GM19452 (cell line): Measurements from ENCODE around the gene LINS1.

ENCODE experiments used
- ATAC-seq: cut with Tn5 transposase; IDR thresholded peaks from one replicate; pipeline ENCODE4 v1.9.1; 2021; ENCODE audit not compliant: unreplicated experiment

Gene LINS1, protein sequence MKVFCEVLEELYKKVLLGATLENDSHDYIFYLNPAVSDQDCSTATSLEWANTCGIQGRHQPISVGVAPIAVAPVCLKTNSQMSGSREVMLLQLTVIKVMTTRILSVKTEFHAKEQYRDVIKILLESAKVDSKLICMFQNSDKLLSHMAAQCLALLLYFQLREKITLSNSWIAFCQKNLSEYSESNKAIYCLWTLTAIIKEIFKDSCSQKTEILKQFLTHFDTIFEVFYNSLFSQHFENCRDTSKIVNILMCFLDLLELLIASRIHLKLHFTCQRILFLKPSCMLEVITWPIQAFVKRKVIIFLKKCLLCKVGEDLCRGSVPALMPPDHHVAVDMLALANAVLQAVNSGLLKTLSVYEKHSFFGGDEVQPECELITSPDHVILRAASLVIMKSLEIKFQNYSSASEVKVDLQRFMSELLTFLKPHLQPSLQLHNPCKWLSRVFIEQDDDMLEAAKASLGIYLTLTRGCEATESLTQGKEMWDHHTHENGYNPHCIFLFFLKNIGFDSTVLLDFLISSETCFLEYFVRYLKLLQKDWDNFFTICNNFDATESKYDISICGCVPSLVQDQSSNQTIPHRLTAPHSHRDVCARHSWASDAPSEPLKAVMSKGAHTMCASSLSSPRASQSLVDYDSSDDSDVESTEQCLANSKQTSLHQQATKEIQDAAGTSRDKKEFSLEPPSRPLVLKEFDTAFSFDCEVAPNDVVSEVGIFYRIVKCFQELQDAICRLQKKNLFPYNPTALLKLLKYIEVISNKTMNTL

DNA sequence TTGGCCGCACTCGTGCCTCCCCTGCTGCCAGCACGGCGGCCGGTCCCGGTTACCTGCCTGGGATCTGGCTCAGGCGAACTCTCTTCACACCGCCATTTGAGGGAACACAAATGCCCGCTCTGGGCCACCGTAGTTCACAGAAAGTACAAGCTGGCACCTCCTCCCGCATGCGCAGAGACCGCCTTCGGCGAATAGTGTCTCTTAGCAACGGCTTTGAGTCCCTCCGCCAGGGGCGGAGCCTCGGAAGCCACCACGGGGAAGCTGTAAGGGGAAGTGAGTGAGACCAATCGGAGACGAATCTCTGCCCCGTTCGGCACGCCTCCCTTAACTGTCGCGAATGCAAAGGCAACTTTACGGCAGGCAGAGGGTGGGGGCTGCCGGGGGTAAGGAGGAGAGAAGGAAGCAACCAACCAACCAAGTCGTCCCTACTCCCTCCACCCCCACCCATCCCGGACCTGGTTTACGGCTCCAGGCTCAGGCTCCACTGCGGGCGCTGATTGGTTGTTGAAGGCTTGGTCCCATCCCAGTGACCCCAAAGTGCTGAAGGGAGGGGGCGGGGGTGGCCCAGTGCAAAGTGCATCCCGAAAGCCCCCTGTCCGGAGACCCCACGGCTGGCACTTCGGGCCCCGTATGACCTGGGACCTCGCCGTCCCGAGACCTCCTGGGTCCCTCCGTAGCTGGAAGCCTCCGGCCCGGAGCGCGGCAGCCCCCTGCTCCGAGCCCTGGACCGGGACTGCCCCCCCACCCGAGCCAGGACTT lies at the start of gene LINS1, which contains the start of gene ASB7:
Gene LINS1 (minus strand): TSS at position 121 of the 759 bp plus-strand sequence. CDS start 21,342 bp downstream, outside the sequence.
Gene ASB7 (plus strand): TSS at position 526 of the 759 bp plus-strand sequence. CDS start 9,628 bp downstream, outside the sequence.
- ATAC-seq: peak; percentile 89

DNA sequence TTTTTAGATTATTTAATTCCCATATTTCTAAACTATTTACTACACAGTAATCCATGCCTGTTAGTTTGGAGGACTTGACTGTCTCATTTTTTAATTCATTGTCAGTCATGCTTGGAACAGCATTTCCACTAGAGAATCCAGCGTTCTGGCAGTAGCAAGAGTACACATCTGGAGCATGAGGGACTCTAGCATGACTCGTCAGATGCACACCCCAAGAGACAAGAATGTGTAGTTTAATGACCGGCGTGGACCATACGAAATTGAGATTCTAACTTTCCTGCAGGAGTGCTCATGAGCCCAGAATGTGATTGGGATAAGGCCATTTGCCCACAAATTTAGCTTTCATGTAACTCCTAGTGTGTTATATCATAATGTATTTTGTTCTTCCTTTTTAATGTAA lies 49.3 kb upstream of the LINS1 start:
- ATAC-seq: no peak

DNA sequence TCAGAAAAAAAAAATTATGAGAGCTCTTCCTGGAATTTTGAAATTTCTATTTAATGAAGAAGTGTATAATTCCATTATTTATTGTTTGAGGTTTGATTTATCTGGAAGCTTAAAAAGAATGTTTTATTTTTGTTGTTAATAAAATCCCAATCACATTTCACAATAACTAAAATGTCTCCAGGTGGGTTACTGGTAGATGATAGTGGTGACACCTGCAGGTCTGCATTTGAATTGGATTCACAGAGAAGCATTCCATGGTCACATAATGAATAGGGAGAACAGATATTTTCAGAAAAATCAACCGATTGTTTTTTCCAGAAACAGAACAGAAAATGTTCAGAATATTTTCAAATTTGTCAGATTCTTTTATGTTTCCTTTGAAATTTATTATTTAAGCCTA lies 48.7 kb upstream of the LINS1 start:
- ATAC-seq: no peak

DNA sequence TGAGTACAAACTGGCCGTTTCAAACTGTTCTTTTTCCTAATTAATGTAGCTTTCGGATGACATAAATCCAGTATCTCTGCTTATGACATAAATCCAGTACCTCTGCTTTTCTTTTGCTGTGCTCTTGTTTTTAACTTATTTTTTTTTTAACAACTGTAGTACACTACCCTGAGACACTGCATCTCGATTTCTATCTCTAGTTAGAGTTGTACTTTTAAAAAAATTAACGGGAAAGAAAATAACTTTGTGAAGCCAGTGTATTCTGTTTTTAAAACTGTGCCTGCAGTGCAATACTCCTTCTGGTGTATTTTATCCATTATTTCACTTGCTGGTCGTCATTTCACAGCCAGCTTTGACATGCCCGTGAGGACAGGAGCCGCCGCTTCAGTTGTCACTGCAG lies 47.0 kb upstream of the LINS1 start:
- ATAC-seq: no peak

DNA sequence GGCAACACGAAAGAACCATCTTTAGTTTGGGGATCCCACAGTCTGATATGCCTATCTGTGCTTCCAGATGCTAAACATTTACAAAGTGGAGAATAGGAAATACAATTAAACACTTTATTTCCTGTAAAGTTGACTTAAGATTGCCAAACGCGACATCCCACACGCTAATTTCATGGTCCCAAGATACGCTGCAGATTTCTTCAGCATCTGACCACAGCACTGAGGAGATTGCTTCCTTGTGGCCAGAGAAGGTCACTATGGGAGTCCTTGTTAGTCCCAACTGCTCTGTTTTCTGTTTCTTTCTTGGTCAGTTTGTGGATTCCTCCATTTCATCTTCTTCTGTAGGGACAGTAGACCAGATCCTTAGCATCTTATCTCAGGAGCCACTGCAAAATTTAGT lies 43.7 kb upstream of the LINS1 start:
- ATAC-seq: no peak

DNA sequence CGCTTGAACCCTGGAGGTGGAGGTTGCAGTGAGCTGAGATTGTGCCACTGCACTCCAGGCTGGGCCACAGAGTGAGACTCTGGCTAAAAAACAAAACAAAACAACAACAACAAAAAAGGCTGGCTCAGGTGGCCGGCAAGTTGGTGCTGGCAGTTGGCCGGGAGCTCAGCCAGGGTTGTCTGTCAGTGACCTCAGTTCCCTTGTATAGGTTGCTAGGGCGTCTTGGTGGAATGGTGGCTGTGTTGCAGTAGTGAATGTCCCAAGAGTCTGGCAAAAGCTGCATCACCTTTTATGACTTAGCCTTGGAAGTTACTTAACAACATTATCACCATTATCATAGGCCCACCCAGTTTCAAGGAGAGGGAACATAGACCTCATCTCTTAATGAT lies 41.0 kb upstream of the LINS1 start:
- ATAC-seq: no peak

DNA sequence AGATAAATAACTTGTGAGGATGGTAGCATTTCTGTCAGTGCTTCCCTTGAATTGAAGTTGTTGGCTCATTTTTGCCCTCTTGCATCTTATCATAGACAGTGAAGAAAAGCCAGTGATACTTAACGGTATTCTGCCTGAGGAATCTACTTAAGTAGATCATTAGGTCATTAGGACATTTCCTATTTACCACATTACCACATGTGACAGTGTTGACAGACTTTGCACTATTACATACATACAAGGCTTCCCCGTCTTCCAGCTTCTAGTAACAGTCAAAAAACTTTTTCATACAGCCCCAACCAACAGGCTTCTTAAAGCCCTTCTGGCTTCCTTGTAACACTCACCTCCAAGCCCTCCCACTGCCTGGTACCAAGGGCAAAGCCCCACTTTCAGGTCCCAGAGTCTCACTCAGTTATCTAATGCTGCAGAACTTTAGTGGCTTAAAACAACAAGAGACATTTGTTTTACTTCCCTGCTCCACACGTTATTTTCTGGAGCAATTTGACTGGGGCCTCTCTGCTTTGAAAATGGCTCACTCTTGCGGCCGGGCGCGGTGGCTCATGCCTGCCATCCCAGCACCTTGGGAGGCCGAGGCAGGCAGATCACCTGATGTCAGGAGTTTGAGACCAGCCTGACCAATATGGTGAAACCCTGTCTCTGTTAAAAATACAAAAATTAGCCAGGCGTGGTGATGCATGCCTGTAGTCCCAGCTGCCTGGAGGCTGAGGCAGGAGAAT lies 40.4 kb upstream of the LINS1 start:
- no peak for ATAC-seq

DNA sequence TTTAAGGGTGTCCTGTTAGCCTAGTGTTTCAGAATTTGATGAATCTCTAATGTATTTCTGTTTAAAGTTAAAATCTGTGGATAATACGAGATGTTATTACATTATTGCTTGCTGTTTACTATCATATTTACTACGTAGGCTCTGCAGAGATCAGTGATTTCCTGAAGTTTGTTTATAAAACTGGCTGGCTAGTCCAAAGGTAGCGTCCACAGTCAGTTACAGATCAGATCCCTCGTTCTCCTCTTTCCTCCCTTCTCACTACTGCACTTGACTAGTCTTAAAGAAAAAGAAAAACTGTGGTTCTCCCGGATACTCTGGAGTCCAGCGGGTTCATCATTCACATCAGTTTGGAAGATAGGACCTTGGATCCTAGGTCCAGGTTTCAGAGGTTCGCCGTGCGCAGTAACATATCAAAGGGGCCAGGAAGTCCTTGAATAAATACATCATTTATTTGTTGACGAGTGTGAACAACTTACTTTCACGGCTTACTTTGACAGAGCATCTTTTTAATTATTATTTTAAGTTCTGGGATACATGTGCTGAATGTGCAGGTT lies 36.3 kb upstream of the LINS1 start:
- no peak for ATAC-seq

DNA sequence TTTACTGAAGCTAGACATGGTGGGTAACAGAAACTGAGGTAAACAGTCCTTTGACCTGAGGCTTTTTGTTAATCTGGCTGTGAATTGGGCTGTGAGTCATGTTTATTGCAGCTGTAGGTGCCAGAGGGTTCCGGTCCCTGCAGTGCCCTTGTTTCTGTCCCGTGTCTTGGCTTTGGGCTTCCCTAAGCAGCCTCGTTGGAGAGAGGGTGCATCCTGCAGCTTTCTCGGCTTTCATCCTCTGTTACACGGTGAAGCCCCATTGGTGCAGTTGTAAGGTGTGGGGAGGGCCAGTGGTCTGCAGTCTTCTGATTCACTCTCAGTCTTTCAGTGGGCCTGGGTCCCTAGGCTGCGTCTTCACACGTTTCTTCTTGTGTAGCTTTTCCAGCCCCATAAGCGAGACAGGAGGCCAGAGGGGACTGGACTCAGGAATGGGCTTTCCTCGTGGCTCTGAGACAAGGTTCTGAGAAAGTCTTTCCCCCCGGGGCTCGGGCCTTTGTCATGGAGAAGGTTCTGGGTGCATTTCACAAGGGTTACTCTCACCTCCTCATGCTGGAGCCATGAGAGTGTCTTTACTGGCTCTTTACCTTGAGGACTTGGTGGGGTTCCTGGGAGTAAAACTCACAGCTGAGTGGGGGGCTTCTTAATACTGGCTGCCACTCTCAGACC lies 33.6 kb upstream of the LINS1 start:
- no peak for ATAC-seq

DNA sequence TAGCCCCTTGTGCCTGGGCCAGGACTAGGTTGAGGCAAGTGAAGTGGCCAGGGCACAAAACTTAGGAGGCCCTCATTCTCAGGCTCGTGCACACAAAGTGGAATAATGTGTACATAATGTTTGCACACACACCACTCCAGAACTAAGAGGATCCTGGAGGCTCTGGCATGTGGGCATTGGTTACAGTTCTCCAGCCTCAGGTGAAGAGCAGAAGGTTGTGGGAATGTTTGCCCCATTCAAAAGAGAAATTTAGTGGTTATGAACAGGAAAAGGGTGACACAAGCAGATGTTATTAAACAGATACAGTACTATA lies 31.7 kb upstream of the LINS1 start:
- ATAC-seq: no peak

DNA sequence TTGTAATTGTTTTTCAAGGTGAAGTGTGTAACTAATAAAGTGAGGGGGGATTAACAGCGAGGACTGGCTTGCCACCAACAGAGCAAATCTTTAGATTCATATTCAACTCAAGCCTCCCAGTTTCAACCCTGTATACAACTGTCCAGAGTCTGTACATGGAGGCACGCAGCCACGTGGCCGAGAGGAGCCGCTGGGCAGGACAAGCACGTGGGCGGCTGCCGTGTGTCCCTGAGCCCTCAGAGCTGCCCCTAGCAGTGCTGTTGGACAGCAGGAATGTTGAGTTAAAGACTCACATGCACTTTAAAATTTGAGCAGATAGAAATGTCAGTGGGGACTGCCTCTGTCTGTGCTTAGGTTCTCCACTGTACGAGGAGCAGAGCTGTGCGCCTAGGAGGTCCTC lies 29.8 kb upstream of the LINS1 start:
- no peak for ATAC-seq

DNA sequence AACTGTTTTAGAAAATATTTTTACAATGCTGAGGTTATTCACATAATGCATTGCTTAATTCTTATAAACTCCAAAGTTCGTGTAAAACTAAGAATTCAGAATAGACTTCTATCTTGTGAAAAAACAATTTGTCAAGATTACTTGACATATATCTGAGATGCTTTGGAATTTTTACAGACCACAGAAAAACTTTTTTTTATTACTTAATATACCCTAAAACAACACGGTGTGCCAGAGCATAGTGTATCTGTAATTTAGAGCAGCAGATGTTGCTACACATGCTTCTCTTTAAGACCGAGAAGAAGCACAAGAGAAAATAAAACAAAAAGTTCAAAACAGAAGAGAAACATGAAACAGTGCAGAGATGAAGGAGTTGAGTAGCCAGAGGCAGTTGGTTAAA lies 26.8 kb upstream of the LINS1 start:
- no peak for ATAC-seq

DNA sequence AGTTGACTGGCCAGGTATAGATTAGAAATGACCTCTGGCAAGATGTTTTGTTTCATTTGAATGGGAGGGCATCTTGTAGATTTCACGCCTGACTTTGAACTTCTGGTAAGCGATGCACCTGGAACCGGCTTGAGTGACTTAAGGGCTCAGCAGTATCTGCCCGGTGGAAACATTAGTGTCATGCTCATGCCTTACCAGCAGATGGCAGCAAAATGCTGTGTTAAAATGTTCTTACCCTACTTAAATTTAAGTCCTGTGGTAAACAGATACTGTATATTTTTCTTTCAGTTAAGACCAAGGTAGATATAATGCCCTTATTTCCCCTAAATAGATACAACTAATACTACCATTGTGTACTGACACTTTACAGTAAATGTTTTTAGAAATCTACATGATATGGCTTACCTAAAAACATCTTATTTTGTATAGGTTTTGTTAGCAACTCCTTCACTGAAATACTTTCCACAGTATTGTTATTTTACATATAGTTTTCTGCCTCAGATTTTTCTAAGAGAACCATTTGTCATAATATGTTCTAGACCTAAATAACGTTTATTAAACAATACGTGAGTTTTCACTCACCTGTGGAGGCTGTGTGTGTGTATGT lies 25.9 kb upstream of the LINS1 start:
- peak; percentile 74 for ATAC-seq

DNA sequence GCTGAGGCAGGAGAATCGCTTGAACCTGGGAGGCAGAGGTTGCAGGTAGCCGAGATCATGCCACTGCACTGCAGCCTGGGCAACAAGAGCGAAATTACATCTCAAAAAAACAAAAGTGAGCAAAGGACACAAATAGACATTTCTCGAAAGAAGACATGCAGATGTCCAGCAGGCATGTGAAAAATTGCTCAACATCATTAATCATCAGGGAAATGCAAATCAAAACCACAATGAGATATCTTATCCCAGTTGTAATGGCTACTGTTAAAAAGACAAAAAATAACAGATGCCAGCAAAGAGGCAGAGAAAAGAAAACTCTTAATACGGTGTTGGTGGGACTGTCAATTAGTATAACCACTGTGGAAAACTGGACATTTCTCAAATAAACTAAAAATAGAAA lies 21.3 kb upstream of the LINS1 start:
- ATAC-seq: no peak

DNA sequence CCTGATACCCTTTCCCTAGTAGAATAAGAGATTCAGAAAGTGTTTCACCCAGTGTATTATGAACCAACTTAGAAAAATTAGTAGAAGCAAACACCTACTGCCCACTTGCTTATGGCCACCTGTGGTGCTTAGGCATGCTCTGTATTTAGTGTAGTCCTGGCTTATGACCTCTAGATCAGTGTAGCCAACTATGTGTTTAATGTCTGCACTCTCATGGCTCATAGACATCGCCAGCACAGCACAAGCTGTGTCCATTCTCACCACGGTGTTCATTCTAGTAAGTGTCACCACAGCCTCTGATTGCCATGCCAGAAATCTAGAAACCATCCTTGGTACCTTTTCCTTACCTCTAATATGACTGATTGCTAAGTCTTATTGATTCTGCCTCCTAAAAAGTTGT lies 14.7 kb upstream of the LINS1 start:
- ATAC-seq: no peak

DNA sequence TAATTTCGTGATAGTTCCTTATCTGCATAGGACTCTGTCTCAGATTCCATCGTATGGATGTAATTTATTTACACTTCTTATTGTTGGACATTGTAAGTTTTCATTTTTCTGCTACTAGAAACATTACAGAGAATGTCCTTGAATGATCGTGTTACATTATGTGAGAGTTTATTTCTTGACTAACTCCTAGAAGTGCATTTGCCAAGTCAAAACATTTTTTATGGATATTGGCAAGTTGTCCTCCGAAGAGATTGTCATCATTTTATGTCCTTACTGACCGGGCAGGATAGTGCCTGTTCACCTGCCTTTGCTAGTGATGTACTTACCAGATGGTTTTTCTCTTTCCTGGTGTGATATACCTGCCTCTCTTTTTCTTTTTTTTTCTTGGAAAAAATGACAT lies 13.8 kb upstream of the LINS1 start:
- no peak for ATAC-seq

DNA sequence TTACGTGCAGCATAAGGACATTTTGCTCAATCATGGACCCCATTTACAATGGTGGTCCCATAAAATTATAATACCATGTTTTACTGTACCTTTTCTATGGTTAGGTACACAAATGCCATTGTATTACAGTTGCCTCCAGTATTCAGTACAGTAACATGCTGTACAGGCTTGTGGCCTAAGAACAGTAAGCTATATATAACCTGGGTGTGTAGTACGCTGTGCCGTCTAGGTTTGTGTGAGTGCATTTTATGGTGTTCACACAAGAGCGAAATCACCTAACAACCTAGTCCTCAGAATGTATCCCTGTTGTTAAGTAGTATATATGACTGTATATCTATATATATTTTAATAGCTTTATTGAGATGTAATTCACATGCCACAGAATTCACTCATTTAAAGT lies 12.9 kb upstream of the LINS1 start:
- ATAC-seq: no peak

DNA sequence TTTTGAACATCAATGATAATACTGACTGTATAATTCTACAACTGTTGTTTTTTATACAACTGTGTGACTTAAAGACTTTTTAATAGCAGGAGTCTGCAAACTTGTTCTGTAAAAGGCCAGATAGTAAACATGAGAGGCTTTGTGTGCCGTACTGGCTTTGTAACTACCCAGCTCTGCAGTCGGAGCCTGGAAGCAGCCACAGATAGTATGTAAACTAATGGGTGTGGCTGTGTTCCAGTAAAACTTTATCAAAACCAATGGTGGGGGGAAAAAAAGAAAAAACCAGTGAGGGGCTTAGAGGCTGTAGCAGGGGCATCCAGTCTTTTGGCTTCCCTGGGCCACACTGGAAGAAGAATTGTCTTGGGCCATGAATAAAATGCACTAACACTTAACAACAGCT lies 12.4 kb upstream of the LINS1 start:
- no peak for ATAC-seq

DNA sequence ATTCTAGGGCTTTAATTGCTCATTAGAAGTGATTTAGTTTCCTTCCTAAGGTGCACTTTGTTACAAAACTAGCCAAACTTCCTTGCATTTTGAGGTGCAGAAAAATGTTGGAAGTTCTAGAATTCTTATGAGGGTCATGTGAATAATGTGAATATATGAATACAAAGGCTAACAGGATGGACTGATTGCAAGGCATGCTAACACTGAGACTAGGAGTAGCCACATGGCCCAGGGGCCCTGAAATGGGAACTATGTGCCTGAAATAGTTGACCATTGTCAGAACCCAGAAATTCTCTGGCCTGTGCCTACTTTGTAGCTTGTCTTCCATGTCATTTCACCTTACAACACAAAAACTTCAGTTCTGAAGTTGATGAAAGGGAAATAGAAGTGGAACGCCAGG lies 11.2 kb upstream of the LINS1 start:
- no peak for ATAC-seq

DNA sequence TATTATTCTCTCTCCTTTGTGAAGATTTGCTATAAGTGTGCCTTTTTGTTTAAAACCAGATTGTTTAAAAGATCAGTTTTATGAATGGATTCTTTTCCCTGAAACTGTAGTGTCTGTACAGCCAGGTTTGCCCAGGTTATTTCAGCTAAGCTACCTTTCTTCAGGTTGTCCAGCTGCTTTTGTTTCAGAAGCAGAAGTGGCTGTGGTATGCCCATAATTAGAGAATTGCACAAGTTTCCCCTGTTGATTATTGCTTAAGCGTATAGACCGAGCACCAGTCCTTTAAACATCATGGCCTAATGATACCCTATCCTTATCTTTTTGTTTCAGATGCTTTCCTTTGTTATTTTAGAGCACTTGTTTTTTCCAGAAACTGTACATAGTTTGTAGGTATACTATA lies 10.6 kb upstream of the LINS1 start:
- ATAC-seq: no peak
